Memory B cell (primary cell): ENCODE results near the gene FTO.

Experiments
- ATAC-seq: fragments of 150-1000 bp; cut with Tn5 transposase; 2 replicates; pipeline ENCODE4 v1.10.0; 2021; ENCODE audit warnings: low read depth, mild to moderate bottlenecking, moderate library complexity
- DNase-seq, 2 donors: peaks; one replicate each; pipeline ENCODE4 v3.0.0; 2022; ENCODE audit warnings: low spot score in 2 of 2
- H3K27ac Mint-ChIP-seq: one replicate; pipeline ENCODE4 v1.8.0; 2022; ENCODE audit warnings: mild to moderate bottlenecking, moderate library complexity, mixed read lengths
- H3K27me3 Mint-ChIP-seq: one replicate; pipeline ENCODE4 v1.8.0; 2022; ENCODE audit warnings: mixed read lengths
- H3K36me3 Mint-ChIP-seq: one replicate; pipeline ENCODE4 v1.8.0; 2022; ENCODE audit warnings: mild to moderate bottlenecking, mixed read lengths
- H3K4me1 Mint-ChIP-seq: one replicate; pipeline ENCODE4 v1.8.0; 2022; ENCODE audit warnings: mixed read lengths
- H3K4me3 Mint-ChIP-seq: one replicate; pipeline ENCODE4 v1.8.0; 2022; ENCODE audit warnings: mild to moderate bottlenecking, moderate library complexity, mixed read lengths
- H3K9me3 Mint-ChIP-seq: one replicate; pipeline ENCODE4 v1.8.0; 2022; ENCODE audit warnings: mixed read lengths

FTO gene

DNA sequence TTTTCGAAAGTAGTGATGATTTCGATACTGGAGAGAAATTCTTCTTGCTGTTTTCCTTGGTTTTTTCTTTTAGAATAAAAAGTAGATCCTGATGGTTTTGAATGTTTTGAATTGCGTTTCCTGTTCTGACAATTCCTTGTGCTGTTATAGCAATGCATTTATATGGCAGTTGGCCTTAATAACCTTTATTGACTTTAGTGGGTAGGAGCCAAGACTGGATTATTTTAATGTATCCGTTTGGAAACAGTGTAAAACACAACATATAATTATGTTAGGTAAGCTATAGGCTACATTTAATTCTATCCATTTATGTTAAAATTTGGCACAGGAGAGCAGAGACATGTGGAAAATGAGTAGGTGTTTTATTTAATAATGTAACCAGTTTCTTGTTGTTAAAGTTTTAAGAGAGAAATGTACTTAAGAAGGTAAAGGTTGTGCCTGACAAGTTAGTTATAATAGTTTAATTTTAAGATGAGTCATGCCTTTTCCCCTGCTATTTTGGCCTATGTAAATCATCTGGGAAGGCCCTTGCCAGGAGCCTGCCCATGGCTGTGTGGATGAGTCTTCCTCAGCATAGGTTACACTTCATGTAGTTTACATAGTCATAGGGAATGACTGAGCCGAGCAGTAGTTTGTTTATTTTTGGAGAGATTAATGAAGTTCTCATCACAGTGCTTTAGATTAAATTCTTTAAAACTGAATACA is 189.9 kb downstream of the FTO start:
- DNase-seq = no peak
- H3K27ac Mint-ChIP-seq = no peak overlapping the region
- H3K27me3 Mint-ChIP-seq = no peaks in the 10 kb centered on the region
- H3K4me1 Mint-ChIP-seq = peaks cover 7% of the 10 kb centered on the region
- H3K36me3 Mint-ChIP-seq = peaks cover 18% of the 10 kb centered on the region
- ATAC-seq = no peak
- H3K4me3 Mint-ChIP-seq = no peak overlapping the region
- no peaks in the 10 kb centered on the region for H3K9me3 Mint-ChIP-seq

DNA sequence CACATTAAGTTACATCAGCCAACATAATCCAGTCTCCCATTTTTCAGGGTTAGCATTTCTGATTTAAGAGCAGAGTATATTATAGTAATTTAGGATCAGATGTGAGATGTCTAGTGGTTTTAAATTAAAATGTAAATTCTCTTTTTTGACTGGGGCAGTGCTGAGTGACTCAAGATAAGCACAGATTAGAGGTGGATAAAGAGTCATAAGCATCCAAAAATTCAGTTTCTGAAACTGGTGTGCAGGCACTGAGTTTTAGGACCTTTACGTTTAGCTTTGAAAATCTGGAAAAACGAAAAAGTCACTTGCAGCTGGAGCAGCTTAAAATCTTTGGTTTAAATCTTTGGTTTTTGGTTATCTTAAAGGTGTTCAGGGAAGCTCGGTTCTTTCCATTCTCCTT is 190.7 kb downstream of the FTO start:
- Mint-ChIP-seq H3K4me3 (no peak overlapping the region), H3K27me3 (no peaks in the 10 kb centered on the region), H3K36me3 (peaks cover 14% of the 10 kb centered on the region), H3K9me3 (no peaks in the 10 kb centered on the region), H3K27ac (no peak overlapping the region), H3K4me1 (peaks cover 7% of the 10 kb centered on the region)
- no peak for DNase-seq
- ATAC-seq = no peak

DNA sequence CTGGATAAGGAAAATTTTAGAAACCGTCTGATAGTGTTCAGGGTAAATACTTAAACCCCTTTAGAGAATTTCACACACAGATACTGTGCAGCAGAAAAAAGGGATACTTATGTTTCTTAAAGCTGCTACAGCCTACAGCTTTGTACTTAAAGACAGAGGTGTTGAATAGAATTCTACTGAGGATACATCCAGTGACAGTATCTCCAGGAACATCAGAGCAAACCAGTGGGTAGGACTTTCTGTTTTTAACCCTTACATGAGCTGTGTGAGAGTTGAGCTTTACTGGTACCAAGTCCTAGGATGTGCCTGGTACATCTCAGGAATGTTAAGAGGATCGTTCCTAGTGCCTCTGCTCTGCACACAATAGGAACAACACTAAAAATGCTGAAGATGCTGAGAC is 191.5 kb downstream of the FTO start:
- Mint-ChIP-seq H3K36me3 (peaks cover 14% of the 10 kb centered on the region), H3K27me3 (no peaks in the 10 kb centered on the region), H3K27ac (no peak overlapping the region), H3K4me3 (no peak overlapping the region), H3K9me3 (no peaks in the 10 kb centered on the region), H3K4me1 (peaks cover 7% of the 10 kb centered on the region)
- ATAC-seq (no peak), DNase-seq (no peak)

DNA sequence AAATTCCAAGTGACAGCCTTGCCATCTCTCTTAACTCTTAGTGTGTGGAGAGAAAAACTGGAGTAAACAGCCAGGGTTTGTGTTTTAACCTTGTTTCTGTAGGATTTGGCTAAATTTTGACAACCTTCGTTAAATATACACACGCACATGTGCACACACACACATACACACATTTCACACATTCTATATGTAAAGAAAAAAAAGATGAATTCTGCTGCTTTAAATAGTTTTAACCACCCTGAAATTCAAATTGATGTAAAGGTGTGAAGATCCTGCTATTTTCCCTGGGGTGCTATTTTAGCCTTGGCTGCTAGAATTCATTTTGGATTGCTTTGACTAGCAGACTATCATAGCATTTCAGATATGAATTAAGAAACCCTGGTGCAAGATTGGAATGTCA is 191.9 kb downstream of the FTO start:
- Mint-ChIP-seq H3K27ac (no peak overlapping the region), H3K27me3 (no peaks in the 10 kb centered on the region), H3K9me3 (no peaks in the 10 kb centered on the region), H3K4me1 (peaks cover 7% of the 10 kb centered on the region), H3K4me3 (no peak overlapping the region), H3K36me3 (peaks cover 17% of the 10 kb centered on the region)
- DNase-seq = no peak
- ATAC-seq = no peak

DNA sequence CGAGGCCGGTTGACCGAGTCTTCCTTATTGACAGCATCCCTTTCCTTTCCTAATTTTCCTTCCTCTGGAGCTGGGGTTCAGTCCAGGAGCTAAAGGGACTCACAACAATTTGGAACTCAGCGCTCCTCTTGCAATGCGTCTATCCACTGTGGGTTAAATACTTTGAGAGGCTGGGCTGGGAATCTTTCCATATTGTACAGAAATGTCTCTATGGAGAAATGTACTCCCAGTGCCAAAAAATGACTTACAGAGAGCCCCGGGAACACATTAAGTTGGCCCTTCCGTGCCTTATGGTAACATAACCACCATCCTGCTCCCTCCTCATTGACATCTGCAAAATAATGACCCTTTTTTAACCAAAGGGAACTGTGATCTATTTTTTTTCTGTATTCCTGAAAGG is 192.8 kb downstream of the FTO start:
- Mint-ChIP-seq H3K27me3 (no peaks in the 10 kb centered on the region), H3K4me3 (no peak overlapping the region), H3K27ac (no peak overlapping the region), H3K9me3 (no peaks in the 10 kb centered on the region), H3K36me3 (peaks cover 23% of the 10 kb centered on the region), H3K4me1 (peaks cover 9% of the 10 kb centered on the region)
- DNase-seq (no peak), ATAC-seq (no peak)

DNA sequence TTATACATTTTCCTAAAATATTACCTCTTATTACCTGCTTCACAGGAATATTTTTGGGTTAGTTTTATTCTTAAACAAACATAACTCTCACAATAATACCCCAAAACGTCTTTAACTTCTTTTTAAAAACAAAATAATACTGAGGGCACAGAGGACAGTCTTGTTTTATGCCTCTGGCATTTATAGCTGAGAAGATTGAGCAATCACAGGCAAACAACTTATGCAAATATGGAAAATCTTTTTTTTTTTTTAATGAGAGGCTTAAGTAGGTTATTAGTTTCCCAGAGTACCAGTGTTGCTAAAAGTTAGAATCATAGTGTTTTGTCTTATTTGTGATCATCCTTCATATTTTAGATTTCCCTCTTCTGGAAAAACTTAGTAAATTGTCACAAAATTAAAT is 195.0 kb downstream of the FTO start:
- Mint-ChIP-seq H3K4me1 (peaks cover 9% of the 10 kb centered on the region), H3K27ac (no peak overlapping the region), H3K4me3 (no peak overlapping the region), H3K36me3 (peaks cover 19% of the 10 kb centered on the region), H3K27me3 (no peaks in the 10 kb centered on the region), H3K9me3 (no peaks in the 10 kb centered on the region)
- no peak for ATAC-seq
- DNase-seq = no peak

DNA sequence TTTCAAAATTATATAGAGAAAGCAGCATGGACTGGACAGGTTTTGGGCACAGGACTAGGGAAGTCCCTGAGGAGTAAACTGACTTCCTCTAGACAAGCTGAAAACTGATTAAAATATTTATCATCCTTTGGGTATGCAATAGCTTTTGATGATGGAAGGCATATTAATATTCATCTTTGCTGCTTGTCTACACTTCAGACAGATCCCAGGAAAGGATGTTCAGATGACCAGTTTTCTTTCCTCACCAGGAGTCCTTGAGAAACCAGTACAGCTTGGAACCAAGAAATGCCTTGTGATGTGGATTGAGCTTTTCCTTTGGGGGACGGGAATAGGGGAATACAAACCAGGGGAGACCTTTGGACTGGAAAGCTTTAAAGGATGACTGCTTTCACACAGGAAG is 195.5 kb downstream of the FTO start:
- Mint-ChIP-seq H3K27me3 (no peaks in the 10 kb centered on the region), H3K4me1 (peaks cover 9% of the 10 kb centered on the region), H3K9me3 (no peaks in the 10 kb centered on the region), H3K36me3 (peaks cover 19% of the 10 kb centered on the region), H3K4me3 (no peak overlapping the region), H3K27ac (no peak overlapping the region)
- no peak for DNase-seq
- ATAC-seq = no peak

DNA sequence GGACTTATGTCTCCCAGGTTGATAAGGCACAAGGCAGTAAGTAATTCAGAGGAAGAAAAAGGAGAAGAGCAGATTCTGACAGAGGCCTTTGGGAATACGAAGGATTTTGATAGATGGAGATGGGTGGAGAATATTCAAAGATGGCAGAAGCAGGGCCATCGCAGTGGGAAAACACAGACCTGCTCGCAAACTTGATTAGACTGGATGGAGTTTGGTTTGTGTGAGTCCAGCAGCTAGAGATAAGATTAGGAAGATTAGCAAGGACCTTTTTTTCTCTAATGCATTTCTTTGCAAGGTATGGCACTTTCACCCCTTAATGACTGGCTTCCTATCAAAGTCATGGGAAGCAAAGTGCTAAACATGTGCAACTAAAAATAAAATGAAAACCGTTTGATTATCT is 196.7 kb downstream of the FTO start:
- peaks cover 25% of the 10 kb centered on the region for H3K36me3 Mint-ChIP-seq
- no peaks in the 10 kb centered on the region for H3K9me3 Mint-ChIP-seq
- no peak for ATAC-seq
- H3K4me3 Mint-ChIP-seq = no peak overlapping the region
- no peak overlapping the region for H3K27ac Mint-ChIP-seq
- no peaks in the 10 kb centered on the region for H3K27me3 Mint-ChIP-seq
- peaks cover 9% of the 10 kb centered on the region for H3K4me1 Mint-ChIP-seq
- no peak for DNase-seq

DNA sequence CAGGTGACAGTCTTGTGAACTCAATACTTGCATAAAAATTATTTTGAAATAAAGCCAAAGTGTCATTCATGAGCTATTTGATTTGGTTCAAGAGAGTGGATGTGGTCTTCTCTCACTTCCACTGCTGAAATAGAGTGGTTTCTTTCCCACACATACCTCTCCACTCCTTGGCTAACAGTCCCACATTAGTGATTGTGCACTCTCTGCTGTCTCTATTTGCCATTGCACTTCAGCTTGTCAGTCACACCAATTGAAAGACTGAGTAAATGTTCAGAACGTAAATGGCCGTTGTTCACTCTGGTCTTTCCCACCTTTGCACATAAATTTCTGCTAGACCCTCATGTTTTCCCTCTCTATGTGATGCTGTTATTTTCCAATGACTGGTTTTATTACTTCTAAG is 197.5 kb downstream of the FTO start:
- Mint-ChIP-seq H3K27ac (no peak overlapping the region), H3K4me3 (no peak overlapping the region), H3K4me1 (peaks cover 9% of the 10 kb centered on the region), H3K9me3 (no peaks in the 10 kb centered on the region), H3K36me3 (peaks cover 28% of the 10 kb centered on the region), H3K27me3 (no peaks in the 10 kb centered on the region)
- ATAC-seq (no peak), DNase-seq (no peak)

DNA sequence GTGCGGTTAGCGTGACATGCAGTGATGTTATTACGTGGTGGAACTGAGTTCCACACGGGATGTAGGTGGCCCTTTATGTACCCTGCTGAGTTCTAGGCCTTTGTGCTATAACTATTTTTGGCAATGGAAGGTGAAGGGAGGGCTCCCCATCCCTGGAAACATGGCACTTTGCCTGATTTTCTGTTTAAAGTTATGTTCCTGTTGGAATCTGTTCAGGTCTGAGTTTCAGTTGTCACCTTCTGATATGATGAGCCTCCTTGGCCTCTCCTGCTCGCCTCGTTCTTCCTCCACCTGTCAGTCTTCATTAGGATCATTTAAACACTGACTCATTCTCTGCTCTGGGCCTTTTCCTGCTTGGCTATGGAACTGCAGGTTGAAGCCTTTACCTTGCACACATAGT is 200.6 kb downstream of the FTO start:
- no peak for ATAC-seq
- Mint-ChIP-seq H3K4me3 (no peak overlapping the region), H3K4me1 (peaks cover 6% of the 10 kb centered on the region), H3K36me3 (peaks cover 29% of the 10 kb centered on the region), H3K27me3 (no peaks in the 10 kb centered on the region), H3K9me3 (no peaks in the 10 kb centered on the region), H3K27ac (no peak overlapping the region)
- no peak for DNase-seq

DNA sequence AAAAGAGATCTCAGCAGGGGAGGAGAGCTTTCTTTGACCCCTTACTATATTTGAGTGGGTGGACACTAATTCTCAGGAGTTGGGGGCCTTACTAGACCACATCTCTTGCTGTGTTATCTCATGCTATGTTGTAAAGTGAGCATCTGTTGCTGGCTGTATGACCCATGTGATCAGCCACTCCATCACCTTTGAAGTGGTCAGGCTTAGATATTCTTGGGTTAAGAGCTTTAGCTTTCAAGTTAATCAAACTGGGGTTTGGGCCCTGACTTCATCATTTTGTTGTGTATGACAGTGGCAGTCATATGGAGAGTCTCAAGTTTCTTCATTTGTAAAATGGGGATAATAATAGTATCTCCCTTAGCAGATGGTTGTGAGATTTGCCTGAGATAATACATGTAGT is 201.1 kb downstream of the FTO start:
- ATAC-seq = no peak

DNA sequence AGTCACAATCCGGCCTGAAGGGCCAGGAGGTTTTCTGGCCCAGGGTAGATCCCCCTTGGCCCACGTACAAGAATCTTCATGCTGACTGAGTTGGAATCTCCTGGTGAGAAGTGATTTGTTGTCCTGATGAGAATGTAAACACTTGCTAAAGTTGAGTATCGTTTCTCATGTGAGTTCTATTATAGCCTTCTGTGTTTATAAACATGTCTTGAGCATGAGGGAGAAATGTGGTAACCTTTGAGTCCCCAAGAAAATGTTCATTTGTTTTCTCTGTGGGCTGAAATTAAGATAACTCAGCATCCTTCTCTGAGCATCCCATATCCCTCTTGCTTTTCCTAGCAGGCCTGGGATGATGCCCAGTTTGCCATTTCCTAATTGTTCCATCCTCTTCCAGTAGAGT is 204.8 kb downstream of the FTO start:
- Mint-ChIP-seq H3K36me3 (peaks cover 19% of the 10 kb centered on the region), H3K27me3 (no peaks in the 10 kb centered on the region), H3K4me1 (peaks cover 4% of the 10 kb centered on the region), H3K9me3 (no peaks in the 10 kb centered on the region), H3K4me3 (no peak overlapping the region), H3K27ac (no peak overlapping the region)
- ATAC-seq (no peak), DNase-seq (no peak)

More for the DNA sequence above, 201.1 kb downstream of the FTO start:
- Mint-ChIP-seq H3K27ac (no peak overlapping the region), H3K4me1 (peaks cover 6% of the 10 kb centered on the region), H3K27me3 (no peaks in the 10 kb centered on the region), H3K9me3 (no peaks in the 10 kb centered on the region), H3K4me3 (no peak overlapping the region), H3K36me3 (peaks cover 29% of the 10 kb centered on the region)
- DNase-seq = no peak

DNA sequence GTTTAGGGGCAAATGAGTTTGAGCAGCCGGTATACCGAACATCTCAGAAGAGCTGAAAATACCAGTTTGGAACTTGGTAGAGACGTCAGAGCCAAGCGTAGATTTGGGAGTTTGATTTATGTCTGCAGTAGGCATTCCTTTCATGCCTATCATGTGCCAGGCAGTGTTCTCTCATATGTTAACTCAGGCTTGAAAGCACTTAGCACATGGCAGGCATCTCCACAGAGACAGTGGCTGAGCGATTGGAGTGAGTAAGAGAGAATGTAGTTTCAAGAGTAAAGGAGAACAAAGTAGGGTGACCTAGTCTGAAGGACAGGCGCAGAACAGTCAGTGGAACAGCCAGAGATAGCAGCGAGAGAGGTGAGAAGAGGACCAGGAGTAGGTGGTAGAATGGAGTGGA is 207.0 kb downstream of the FTO start:
- Mint-ChIP-seq H3K27me3 (no peaks in the 10 kb centered on the region), H3K4me3 (no peak overlapping the region), H3K9me3 (no peaks in the 10 kb centered on the region), H3K36me3 (peaks cover 18% of the 10 kb centered on the region), H3K4me1 (peaks cover 4% of the 10 kb centered on the region), H3K27ac (no peak overlapping the region)
- ATAC-seq (no peak), DNase-seq (no peak)

DNA sequence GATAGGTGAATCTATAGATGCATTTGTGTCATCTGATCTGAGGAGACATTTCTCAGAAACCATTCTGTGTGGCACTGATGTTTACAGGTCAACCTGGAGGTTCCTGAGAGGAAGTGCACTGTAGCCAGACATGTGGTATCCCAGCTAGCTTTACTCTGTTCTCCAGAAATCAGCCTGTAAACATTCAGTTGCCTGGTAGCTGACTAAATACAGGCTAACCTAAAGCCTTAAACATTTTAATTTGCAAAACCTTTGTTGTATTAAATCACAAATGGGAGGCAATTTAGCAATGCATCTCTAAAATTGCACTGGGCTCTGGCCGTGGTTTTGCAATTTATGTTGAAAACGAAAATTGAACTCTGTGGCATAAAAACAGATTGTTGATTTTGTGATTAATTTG is 207.6 kb downstream of the FTO start:
- Mint-ChIP-seq H3K36me3 (peaks cover 14% of the 10 kb centered on the region), H3K9me3 (no peaks in the 10 kb centered on the region), H3K27ac (no peak overlapping the region), H3K4me3 (no peak overlapping the region), H3K27me3 (no peaks in the 10 kb centered on the region), H3K4me1 (peaks cover 4% of the 10 kb centered on the region)
- ATAC-seq (no peak), DNase-seq (no peak)

DNA sequence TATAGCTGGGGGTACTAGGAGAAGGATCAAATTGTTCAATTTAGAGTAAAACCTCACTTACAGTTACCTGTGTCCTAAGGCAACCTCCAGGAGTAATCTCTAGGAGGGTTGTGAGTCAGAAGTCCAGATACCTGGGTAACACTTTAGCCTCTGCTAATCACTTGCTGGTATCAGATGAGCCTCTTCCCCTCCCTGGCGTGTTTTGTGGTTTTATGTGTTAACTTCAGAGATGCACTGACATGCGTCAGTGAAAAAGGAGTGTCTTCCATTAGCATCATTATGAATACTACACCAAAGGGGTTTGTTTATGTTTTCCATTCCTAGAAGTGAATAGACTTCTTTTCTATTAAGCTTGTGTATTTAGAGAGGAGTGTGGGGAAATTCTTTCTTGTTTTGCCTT is 208.2 kb downstream of the FTO start:
- Mint-ChIP-seq H3K4me3 (no peak overlapping the region), H3K36me3 (peaks cover 9% of the 10 kb centered on the region), H3K9me3 (no peaks in the 10 kb centered on the region), H3K4me1 (peaks cover 4% of the 10 kb centered on the region), H3K27ac (no peak overlapping the region), H3K27me3 (no peaks in the 10 kb centered on the region)
- ATAC-seq = no peak
- no peak for DNase-seq
